ENCODE measurements around the gene TRIM72.

The TRIM72 gene

GRCh38 chr16:31184888-31185287 lies 29.0 kb upstream of the TRIM72 start:
- H3K36me3 ChIP-seq (ENCODE audit: control insufficient read depth, low read depth, low read length): peaks cover 79% of the 10 kb centered on the region
- H3K27ac ChIP-seq (ENCODE audit: low read length): no peak overlapping the region
- H3K4me1 ChIP-seq (ENCODE audit: control insufficient read depth, low read depth, low read length): no peaks in the 10 kb centered on the region
- no peak overlapping the region for H3K4me3 ChIP-seq (ENCODE audit: low read length)
- no peaks in the 10 kb centered on the region for H3K9me3 ChIP-seq (ENCODE audit: control insufficient read depth, low read depth, low read length)
- no peaks in the 10 kb centered on the region for H3K27me3 ChIP-seq (ENCODE audit: control insufficient read depth, insufficient read depth, low read length)
- H3K9ac ChIP-seq (ENCODE audit: low read length): no peak overlapping the region

GRCh38 chr16:31185339-31185738 lies 28.6 kb upstream of the TRIM72 start:
- Histone ChIP-seq H3K36me3 (ENCODE audit: control insufficient read depth, low read depth, low read length) (peaks cover 84% of the 10 kb centered on the region), H3K9ac (ENCODE audit: low read length) (no peak overlapping the region), H3K27me3 (ENCODE audit: control insufficient read depth, insufficient read depth, low read length) (no peaks in the 10 kb centered on the region), H3K9me3 (ENCODE audit: control insufficient read depth, low read depth, low read length) (no peaks in the 10 kb centered on the region), H3K27ac (ENCODE audit: low read length) (no peak overlapping the region), H3K4me3 (ENCODE audit: low read length) (no peak overlapping the region), H3K4me1 (ENCODE audit: control insufficient read depth, low read depth, low read length) (no peaks in the 10 kb centered on the region)

DNA sequence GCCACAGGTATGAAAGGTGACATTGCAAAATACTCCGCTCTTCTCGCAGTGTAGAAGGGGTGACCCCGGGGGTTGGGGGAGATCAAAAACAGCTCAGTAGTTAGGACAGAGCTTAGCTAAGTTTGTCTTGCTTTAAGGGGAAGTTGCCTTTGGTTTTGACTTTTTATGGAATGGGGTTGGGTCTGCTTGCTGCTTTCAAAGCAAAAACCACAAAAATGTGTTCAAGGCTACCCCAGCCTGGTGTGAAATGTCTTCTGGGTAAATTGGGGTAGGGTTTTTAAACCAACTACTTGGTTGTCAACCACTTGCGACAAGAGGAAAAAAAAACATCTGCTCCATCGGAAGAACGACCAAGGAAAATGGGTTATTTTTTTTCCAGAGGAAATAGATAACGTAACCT lies 27.7 kb upstream of the TRIM72 start:
- no peak overlapping the region for H3K27ac ChIP-seq (ENCODE audit: low read length)
- H3K4me1 ChIP-seq (ENCODE audit: control insufficient read depth, low read depth, low read length): no peaks in the 10 kb centered on the region
- H3K4me3 ChIP-seq (ENCODE audit: low read length): no peak overlapping the region
- H3K27me3 ChIP-seq (ENCODE audit: control insufficient read depth, insufficient read depth, low read length): no peaks in the 10 kb centered on the region
- H3K9me3 ChIP-seq (ENCODE audit: control insufficient read depth, low read depth, low read length): no peaks in the 10 kb centered on the region
- peaks cover 92% of the 10 kb centered on the region for H3K36me3 ChIP-seq (ENCODE audit: control insufficient read depth, low read depth, low read length)
- no peak overlapping the region for H3K9ac ChIP-seq (ENCODE audit: low read length)

GRCh38 chr16:31186930-31187807 lies 26.8 kb upstream of the TRIM72 start:
- H3K4me1 ChIP-seq (ENCODE audit: control insufficient read depth, low read depth, low read length): no peaks in the 10 kb centered on the region
- no peak overlapping the region for H3K27ac ChIP-seq (ENCODE audit: low read length)
- H3K4me3 ChIP-seq (ENCODE audit: low read length): no peak overlapping the region
- no peaks in the 10 kb centered on the region for H3K9me3 ChIP-seq (ENCODE audit: control insufficient read depth, low read depth, low read length)
- H3K36me3 ChIP-seq (ENCODE audit: control insufficient read depth, low read depth, low read length): peaks cover 100% of the 10 kb centered on the region
- H3K9ac ChIP-seq (ENCODE audit: low read length): no peak overlapping the region
- no peaks in the 10 kb centered on the region for H3K27me3 ChIP-seq (ENCODE audit: control insufficient read depth, insufficient read depth, low read length)

- Histone ChIP-seq H3K9me3 (ENCODE audit: control insufficient read depth, low read depth, low read length) (no peaks in the 10 kb centered on the region), H3K4me1 (ENCODE audit: control insufficient read depth, low read depth, low read length) (no peaks in the 10 kb centered on the region), H3K27ac (ENCODE audit: low read length) (no peak overlapping the region), H3K36me3 (ENCODE audit: control insufficient read depth, low read depth, low read length) (peaks cover 100% of the 10 kb centered on the region), H3K9ac (ENCODE audit: low read length) (no peak overlapping the region), H3K27me3 (ENCODE audit: control insufficient read depth, insufficient read depth, low read length) (no peaks in the 10 kb centered on the region), H3K4me3 (ENCODE audit: low read length) (no peak overlapping the region)
Observed at GRCh38 chr16:31187808-31188189, 26.1 kb upstream of the TRIM72 start.

- no peak overlapping the region for H3K9ac ChIP-seq (ENCODE audit: low read length)
- no peak overlapping the region for H3K27ac ChIP-seq (ENCODE audit: low read length)
- H3K27me3 ChIP-seq (ENCODE audit: control insufficient read depth, insufficient read depth, low read length): no peaks in the 10 kb centered on the region
- H3K9me3 ChIP-seq (ENCODE audit: control insufficient read depth, low read depth, low read length): no peaks in the 10 kb centered on the region
- H3K36me3 ChIP-seq (ENCODE audit: control insufficient read depth, low read depth, low read length): peaks cover 100% of the 10 kb centered on the region
- no peak overlapping the region for H3K4me3 ChIP-seq (ENCODE audit: low read length)
- no peaks in the 10 kb centered on the region for H3K4me1 ChIP-seq (ENCODE audit: control insufficient read depth, low read depth, low read length)
Observed at GRCh38 chr16:31188450-31189411, 25.2 kb upstream of the TRIM72 start.

- Histone ChIP-seq H3K9me3 (ENCODE audit: control insufficient read depth, low read depth, low read length) (no peaks in the 10 kb centered on the region), H3K4me1 (ENCODE audit: control insufficient read depth, low read depth, low read length) (no peaks in the 10 kb centered on the region), H3K9ac (ENCODE audit: low read length) (no peak overlapping the region)
Observed at GRCh38 chr16:31189412-31189778, 24.5 kb upstream of the TRIM72 start.

GRCh38 chr16:31190061-31190460 lies 23.9 kb upstream of the TRIM72 start:
- no peak overlapping the region for H3K4me3 ChIP-seq (ENCODE audit: low read length)
- no peaks in the 10 kb centered on the region for H3K4me1 ChIP-seq (ENCODE audit: control insufficient read depth, low read depth, low read length)
- no peak overlapping the region for H3K27ac ChIP-seq (ENCODE audit: low read length)
- peaks cover 100% of the 10 kb centered on the region for H3K36me3 ChIP-seq (ENCODE audit: control insufficient read depth, low read depth, low read length)
- no peaks in the 10 kb centered on the region for H3K9me3 ChIP-seq (ENCODE audit: control insufficient read depth, low read depth, low read length)
- H3K27me3 ChIP-seq (ENCODE audit: control insufficient read depth, insufficient read depth, low read length): no peaks in the 10 kb centered on the region
- H3K9ac ChIP-seq (ENCODE audit: low read length): no peak overlapping the region

More at GRCh38 chr16:31189412-31189778, 24.5 kb upstream of the TRIM72 start:
- no peaks in the 10 kb centered on the region for H3K27me3 ChIP-seq (ENCODE audit: control insufficient read depth, insufficient read depth, low read length)
- peaks cover 100% of the 10 kb centered on the region for H3K36me3 ChIP-seq (ENCODE audit: control insufficient read depth, low read depth, low read length)
- no peak overlapping the region for H3K4me3 ChIP-seq (ENCODE audit: low read length)
- no peak overlapping the region for H3K27ac ChIP-seq (ENCODE audit: low read length)

GRCh38 chr16:31190818-31191444 lies 23.0 kb upstream of the TRIM72 start:
- Histone ChIP-seq H3K27ac (ENCODE audit: low read length) (no peak overlapping the region), H3K9me3 (ENCODE audit: control insufficient read depth, low read depth, low read length) (no peaks in the 10 kb centered on the region), H3K27me3 (ENCODE audit: control insufficient read depth, insufficient read depth, low read length) (no peaks in the 10 kb centered on the region), H3K4me1 (ENCODE audit: control insufficient read depth, low read depth, low read length) (no peaks in the 10 kb centered on the region), H3K9ac (ENCODE audit: low read length) (no peak overlapping the region), H3K36me3 (ENCODE audit: control insufficient read depth, low read depth, low read length) (peaks cover 100% of the 10 kb centered on the region), H3K4me3 (ENCODE audit: low read length) (no peak overlapping the region)

GRCh38 chr16:31191697-31192428 lies 22.1 kb upstream of the TRIM72 start:
- H3K9ac ChIP-seq (ENCODE audit: low read length): no peak overlapping the region
- H3K4me1 ChIP-seq (ENCODE audit: control insufficient read depth, low read depth, low read length): no peaks in the 10 kb centered on the region
- no peaks in the 10 kb centered on the region for H3K9me3 ChIP-seq (ENCODE audit: control insufficient read depth, low read depth, low read length)
- peaks cover 97% of the 10 kb centered on the region for H3K36me3 ChIP-seq (ENCODE audit: control insufficient read depth, low read depth, low read length)
- no peak overlapping the region for H3K27ac ChIP-seq (ENCODE audit: low read length)
- H3K27me3 ChIP-seq (ENCODE audit: control insufficient read depth, insufficient read depth, low read length): no peaks in the 10 kb centered on the region
- H3K4me3 ChIP-seq (ENCODE audit: low read length): no peak overlapping the region
